Activated CD4-positive, alpha-beta T cell treated with anti-CD3 and anti-CD28 coated beads, Interleukin-2, amount 50 U/mL, for 48 hours (primary cell): Measurements from ENCODE around the gene DCP2.

Experiments
- DNase-seq, 2 experiments: peaks; one replicate each; pipeline ENCODE4 v3.0.0-alpha.2; 2020

DCP2 gene

GRCh38 chr5:112967520-112968083 lies 9.0 kb upstream of the DCP2 start:
- DNase-seq: no peak

DNA sequence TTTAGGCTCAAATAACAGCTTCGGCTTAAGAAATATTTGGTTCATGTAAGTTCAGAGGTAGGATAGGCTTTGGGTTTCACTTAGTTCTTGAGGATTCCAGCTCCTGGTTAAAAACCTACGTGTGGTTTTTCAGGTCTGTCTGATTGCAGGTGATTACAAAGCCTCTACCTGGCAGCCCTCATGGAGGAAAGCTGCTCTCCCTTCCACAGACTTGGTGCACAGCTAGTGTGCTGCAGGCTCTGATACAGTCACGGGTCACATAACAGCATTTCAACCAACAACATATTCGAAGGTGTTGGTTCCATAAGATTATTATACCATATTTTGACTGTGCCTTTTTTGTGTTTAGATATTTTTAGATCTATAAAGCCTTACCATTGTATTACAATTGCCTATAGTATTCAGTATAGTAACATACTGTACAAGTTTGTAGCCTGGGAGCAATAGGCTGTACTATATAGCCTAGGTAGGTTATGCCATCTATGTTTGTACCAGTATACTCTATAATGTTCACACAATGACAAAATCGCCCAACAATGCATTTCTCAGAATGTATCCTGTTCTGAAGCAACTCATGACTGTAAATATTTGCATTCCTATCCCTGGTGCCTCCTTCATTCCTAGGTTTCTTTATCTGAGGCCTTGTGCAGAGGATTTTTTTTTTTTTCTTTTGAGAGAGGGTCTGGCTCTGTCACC lies 8.0 kb upstream of the DCP2 start:
- no peak for DNase-seq

DNA sequence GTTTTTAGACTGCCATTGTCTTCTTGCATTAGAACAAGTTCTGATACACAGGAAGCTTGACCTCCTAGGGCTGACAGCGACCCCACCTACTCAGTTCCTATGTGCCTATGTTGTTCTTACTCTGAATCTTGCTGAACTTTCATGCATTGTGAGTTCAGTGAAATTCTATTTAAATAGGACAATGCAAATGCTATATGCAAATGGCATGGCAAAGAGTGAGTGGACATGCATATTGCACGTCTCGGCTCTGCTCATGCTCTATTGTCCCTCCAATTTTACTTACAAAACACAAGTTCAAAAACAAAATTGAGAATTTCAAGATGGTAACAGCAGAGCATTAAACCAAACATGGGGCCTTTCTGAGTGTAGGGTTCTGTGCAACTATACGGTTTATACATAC lies 5.3 kb upstream of the DCP2 start:
- no peak for DNase-seq

- DNase-seq: no peak
These were observed 3.6 kb upstream of the DCP2 start for GRCh38 chr5:112973036-112973435.

DNA sequence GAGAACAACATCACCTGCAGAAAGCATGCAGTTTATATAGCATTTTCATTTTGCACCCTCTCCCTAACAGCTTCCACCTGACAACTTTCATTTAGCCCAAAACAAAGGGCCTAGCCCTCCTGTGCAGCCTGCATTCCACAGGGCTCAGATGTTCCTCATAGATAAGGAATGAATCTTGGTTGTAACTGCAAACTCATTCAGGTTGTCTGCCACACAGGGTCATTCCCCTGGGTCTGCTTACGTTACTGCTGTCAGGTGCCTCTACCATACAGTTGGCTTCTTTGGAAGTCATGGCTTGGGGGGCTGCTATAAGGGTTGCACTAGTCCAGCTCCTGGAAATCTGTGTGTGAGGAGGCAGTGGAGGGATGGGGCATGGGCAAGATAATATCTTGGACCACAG lies 2.7 kb upstream of the DCP2 start:
- DNase-seq: no peak

DNA sequence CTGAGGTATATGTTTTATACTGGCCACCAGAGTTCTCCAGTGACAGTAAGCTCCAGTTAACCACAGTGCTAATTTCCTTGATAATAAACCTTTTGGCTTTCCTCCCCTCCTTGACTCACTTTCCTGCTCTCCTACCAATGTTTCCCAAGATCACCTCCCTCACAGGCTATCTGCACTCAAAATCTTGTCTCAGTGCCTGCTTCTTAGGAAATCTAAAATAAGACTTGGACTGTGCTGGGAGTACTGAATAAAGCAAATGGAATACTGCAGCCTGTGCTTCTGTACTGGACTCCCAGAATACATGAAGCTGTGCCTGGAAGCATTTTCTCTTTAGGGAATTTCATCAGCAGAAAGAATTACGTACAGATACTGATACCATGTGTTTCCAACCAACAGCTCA lies 1.7 kb upstream of the DCP2 start:
- DNase-seq: no peak

DNA sequence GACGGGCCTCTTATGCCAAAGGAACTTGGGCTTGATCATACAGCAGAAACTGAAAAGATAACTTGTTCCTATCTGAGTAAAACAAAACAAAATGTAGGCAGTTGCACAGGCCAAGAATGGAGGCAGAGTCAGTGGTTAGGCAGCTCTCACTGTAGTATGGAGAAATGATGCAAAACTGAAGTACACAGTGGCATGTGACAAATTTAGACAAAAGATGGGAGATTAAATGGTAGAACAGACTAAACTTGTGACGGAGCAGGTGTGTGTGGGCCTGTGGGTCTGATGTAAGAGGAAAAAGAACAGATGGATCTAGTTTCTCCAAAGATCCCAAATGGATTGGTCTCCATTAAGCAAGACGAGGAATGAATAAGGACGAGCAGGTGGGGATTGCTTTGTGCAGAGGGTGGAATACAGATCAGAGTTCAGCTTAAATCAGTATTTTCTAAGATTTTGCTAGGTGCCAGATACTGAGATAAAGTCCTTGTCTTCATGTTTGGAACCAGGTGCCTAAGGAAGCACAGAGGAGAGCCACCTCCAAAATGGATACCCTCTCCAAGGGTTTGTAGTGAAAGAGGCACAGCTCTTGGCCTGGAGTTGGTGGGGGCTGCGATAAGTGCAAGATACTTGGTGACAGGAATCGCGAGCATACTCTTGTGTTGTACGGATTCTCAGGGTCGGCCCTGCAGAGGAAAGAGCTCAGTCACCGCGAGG lies 722 bp upstream of the DCP2 start:
- DNase-seq: peak; percentile 19 to 30

- DNase-seq: no peak
These were observed 853 bp downstream of the DCP2 start for GRCh38 chr5:112977440-112977861.

GRCh38 chr5:112978836-112979235 lies 2.2 kb downstream of the DCP2 start:
- DNase-seq: no peak

GRCh38 chr5:112979723-112980122 lies 3.1 kb downstream of the DCP2 start:
- DNase-seq: no peak

DNA sequence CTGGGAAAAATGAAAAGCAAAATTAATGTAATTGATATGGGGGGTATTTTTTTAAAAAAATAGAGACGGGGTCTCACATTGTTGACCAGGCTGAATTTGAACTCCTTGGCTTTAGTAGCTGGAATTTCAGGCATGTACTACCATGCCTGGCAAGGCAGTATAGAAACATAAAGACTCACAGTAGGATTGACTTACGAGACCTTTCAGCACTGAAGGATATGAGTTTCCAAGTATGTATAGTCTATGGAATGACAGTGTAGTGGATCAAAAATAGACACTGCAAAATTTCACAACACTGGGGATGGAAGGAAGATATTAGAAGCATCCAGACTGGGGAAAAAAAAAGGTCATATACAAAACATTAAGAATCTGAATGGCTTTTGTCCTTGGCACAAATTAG lies 6.8 kb downstream of the DCP2 start:
- DNase-seq: no peak

GRCh38 chr5:112986224-112986623 lies 9.6 kb downstream of the DCP2 start:
- no peak for DNase-seq

DNA sequence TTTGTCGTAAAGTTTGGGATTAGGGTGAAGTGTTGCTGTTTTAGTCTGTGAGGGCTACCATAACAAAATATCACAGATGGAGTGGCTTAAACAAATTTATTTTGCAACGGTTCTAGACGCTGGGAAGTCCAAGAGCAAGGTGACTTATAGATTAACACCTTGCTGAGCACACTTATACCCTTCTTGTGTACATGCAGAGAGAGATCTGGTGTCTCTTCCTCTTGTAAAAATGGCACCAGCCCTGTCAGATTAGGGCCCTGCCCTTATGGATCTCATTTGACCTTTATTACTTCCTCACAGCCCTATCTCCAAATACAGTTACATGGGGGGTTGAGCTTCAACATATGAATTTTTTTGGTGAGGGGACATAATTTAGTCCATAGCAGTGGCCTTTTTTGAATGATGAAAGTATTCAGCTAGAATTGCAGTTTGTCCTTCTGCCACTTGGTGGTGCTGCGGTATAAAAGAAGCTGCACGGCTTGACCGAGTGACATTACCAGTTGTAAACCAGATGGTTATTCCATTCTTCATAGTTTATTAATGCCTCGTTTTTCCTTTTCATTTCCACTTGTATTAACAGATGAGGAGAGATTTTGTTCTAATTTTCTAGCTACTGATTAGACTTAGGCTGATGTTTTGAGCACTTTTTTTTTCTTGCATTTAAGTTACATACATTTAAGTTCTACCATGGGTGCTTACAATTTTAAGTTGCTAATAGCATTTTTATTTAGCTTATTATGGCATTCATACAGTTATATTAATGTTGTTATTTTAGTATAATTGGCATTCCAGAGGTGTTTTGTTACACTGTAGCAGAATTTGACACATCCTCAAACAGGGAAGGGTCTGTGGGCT lies 19.4 kb downstream of the DCP2 start:
- peak; percentile 82 to 87 for DNase-seq

DNA sequence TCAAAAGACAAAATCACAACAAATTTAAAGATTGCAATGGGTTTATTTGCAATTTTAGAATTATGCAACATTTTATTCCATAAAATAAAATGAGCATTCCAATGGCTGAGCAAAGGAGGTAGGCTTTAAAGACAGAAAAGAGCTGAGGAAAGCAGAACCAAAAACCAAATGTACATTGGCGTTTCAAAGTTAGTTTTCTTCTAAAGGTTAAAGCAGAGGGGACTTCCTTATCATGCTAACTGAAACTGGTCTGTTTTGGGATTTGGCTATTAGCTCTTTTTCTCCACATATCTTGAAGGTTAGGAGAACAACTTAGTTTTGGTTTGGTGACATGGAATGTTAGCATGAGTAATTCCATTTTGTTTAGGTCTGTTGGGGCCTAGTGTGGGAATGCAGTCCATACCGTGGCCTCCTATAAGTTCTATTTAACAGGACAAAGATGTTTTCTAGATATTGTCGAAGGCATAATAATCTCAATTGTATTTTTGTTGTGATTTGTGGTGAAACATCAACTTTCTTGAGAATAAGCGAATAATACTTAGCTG lies 20.3 kb downstream of the DCP2 start:
- DNase-seq: no peak

DNA sequence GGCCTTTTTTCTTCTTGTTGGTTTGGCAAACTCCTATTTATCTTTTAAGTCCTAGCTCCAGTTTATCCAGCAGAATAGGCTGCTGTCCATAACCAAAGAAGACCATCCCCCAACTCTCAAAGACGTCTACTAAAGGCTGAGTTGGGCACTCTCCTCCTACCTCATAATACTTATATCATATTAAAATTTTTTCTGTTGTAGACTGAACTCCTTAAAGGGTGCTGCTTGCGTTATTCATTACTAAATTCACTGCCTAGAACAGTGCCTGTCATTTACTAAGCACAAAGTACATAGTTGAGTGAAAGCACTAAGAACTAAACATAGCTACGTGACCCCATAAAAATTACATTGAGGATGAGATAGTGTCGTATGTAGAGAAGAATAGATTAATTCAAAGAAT lies 21.7 kb downstream of the DCP2 start:
- no peak for DNase-seq

- DNase-seq: no peak
These were observed 23.9 kb downstream of the DCP2 start for GRCh38 chr5:113000466-113000865.

DNA sequence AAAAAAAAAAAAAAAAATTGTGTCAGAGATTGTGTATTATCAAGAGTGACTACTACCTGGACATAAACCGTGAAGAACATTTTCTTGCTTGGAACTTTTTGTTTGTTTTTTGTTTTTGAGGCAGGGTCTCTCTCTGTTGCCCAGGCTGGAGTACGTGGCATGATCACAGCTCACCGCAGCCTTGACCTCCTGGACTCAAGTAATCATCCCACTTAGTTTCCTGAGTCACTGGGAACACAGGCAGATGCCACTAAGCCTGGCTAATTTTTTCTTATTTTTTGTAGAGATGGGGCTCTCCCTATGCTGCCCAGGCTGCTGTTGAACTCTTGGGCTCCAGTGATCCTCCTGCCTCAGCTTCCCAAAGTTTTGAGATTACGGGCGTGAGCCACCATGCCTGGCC lies 25.8 kb downstream of the DCP2 start:
- DNase-seq: no peak

DNA sequence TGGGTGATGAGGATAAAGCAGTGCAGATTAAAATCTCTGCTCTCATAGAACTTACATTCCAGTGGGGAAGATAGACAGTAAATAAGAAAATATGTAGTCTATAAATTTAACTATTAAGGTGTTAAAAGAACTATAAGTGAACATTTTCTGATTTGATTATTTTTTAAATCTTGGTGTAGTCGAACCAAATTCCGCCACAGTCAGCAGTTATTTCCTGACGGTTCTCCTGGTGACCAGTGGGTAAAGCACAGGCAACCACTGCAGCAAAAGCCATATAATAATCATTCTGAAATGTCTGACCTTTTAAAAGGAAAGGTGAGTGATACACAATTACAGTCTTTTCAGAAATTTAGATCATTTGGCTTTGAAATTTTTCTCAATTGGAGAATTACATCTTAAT lies 27.2 kb downstream of the DCP2 start:
- DNase-seq: no peak

- DNase-seq: no peak
These were observed 28.9 kb downstream of the DCP2 start for GRCh38 chr5:113005454-113005853.

GRCh38 chr5:113017881-113018635 lies 41.5 kb downstream of the DCP2 start:
- DNase-seq: no peak

GRCh38 chr5:113020461-113021273 lies 44.1 kb downstream of the DCP2 start:
- peak; percentile 15 to 32 for DNase-seq
